HL-60 (cell line): ENCODE results near the gene AKNA.

Experiments
- DNase-seq, 2 experiments: peaks; one replicate each; pipeline ENCODE4 v3.0.0-alpha.2; 2010 to 2020; ENCODE audit warnings: low read depth in 1 of 2, low spot score in 1 of 2
- H3K27ac ChIP-seq: fragments of 250-450 bp; sonication (Bioruptor Pico); replicated peaks from 2 replicates; pipeline ENCODE4 v1.5.1; 2020; ENCODE audit warnings: mild to moderate bottlenecking, moderate library complexity
- H3K27me3 ChIP-seq: fragments of 250-450 bp; sonication (Bioruptor Pico); 2 replicates; pipeline ENCODE4 v1.5.1; 2021; ENCODE audit warnings: mild to moderate bottlenecking, moderate library complexity; ENCODE audit not compliant: insufficient read depth, poor library complexity, severe bottlenecking
- H3K4me3 ChIP-seq: replicated peaks from 2 replicates; pipeline ENCODE4 v1.5.1; 2011; ENCODE audit warnings: mild to moderate bottlenecking, control low read depth, low read length; ENCODE audit not compliant: insufficient read depth
- CTCF ChIP-seq: IDR thresholded peaks from one replicate; pipeline ENCODE4 v1.5.1; 2011; ENCODE audit warnings: low read length, control low read depth, inconsistent platforms; ENCODE audit not compliant: insufficient read depth
- GABPA ChIP-seq: IDR thresholded peaks from 2 replicates; pipeline ENCODE4 v1.6.1; 2012; ENCODE audit warnings: low read depth
- POLR2AphosphoS5 ChIP-seq: IDR thresholded peaks from 2 replicates; pipeline ENCODE4 v1.6.1; 2012; ENCODE audit warnings: low read depth
- REST ChIP-seq: IDR thresholded peaks from 2 replicates; pipeline ENCODE4 v1.6.1; 2012; ENCODE audit warnings: low read depth; ENCODE audit not compliant: insufficient replicate concordance
- SPI1 ChIP-seq: IDR thresholded peaks from 2 replicates; pipeline ENCODE4 v1.6.1; 2012; ENCODE audit warnings: low read depth, mild to moderate bottlenecking, borderline replicate concordance

AKNA gene

GRCh38 chr9:114307899-114308267 is 79.9 kb downstream of the AKNA start:
- no peak for DNase-seq
- Histone ChIP-seq H3K27ac (no peak overlapping the region), H3K4me3 (no peak overlapping the region), H3K27me3 (no peaks in the 10 kb centered on the region)
- TF ChIP-seq REST (no peak), POLR2AphosphoS5 (no peak), GABPA (no peak), CTCF (no peak), SPI1 (no peak)

GRCh38 chr9:114304416-114305188 is 83.2 kb downstream of the AKNA start:
- DNase-seq, result no peak
- Histone ChIP-seq H3K27ac (no peak overlapping the region), H3K27me3 (no peaks in the 10 kb centered on the region), H3K4me3 (no peak overlapping the region)
- no peak for TF ChIP-seq REST
- no peak for TF ChIP-seq GABPA
- TF ChIP-seq CTCF, result no peak
- no peak for TF ChIP-seq POLR2AphosphoS5
- no peak for TF ChIP-seq SPI1

- Histone ChIP-seq H3K27me3 (no peaks in the 10 kb centered on the region), H3K27ac (no peak overlapping the region), H3K4me3 (no peak overlapping the region)
- no peak for TF ChIP-seq REST
- TF ChIP-seq CTCF, result no peak
- no peak for TF ChIP-seq SPI1
- no peak for TF ChIP-seq POLR2AphosphoS5
- no peak for TF ChIP-seq GABPA
- DNase-seq, result no peak
Observed at GRCh38 chr9:114303977-114304376, 83.8 kb downstream of the AKNA start.
